NCI-H1694 (cell line): Measurements from ENCODE around the gene AK2.
"Not testable (repeated sequence)": the region's sequence is repeated elsewhere in the genome, so short reads cannot be mapped to it uniquely, and the experiment has no call there.

ENCODE experiments used
- DNase-seq: peaks from one replicate; lab custom pipeline; 2025; lab: John Stamatoyannopoulos, UW

Gene AK2

DNA sequence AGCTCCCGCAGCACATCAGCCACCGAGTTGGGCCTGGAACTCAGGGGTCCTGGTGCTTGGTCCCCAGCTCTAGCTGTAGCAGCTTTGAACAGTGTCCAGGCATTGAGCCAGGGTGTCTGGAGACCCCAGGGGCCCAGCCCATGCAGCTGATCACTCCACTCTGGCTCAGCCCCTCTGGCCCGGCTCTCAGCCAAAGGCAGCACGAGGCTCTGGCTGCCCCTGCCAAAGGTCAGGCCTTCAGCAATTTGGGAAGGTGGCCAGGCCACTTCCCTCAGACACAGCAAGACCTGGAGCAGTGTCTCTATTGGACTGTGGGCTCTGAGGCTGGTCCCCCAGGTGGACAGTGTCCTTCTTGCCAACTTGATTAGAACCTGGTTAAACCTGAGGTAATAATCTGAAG, 37.7 kb downstream of the AK2 start:
- DNase-seq = no peak

DNA sequence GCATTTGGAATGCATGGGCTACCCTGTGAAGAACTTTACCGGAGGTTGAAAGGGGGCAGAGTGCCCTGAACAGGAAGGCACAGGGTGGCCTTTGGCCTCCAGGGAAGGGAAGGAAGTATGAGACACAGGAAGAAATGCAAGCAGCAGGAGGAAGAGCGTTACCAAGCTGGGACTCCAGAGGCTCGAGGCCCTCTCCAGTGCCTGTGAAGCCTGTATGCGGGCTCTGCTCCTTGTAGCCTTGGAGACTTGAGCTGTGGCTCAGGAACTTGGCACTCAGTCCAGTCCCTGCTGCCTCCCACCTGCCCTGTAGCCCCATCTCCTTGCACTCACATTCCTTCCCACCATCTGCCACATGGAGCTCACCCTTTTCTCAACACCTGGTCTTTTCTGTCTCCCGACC, 38.6 kb downstream of the AK2 start:
- no peak for DNase-seq

DNA sequence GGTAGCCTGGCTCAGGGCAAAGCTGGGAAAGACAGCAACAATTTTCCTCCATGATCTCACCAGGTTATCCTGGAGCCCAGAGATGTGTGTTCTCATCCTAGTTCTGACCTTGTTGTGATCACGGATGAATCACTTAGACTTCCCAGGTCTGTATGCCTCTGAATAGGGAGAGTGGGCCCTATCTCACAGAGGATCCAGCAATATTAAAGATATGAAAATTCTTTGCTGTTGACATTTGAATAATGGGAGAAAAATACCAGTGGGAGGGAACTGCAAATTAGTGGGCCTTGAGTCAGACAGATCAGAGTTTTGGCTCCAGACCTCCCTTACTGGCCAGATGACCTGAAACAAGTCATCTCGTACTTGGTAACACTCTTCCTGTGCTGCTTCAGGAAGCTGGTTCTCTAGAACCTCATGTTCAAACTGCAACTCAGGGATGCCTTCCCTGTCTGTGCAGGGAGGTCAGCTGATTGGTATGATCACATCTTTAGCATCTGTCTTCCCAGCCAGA, 39.2 kb downstream of the AK2 start:
- DNase-seq = no peak

DNA sequence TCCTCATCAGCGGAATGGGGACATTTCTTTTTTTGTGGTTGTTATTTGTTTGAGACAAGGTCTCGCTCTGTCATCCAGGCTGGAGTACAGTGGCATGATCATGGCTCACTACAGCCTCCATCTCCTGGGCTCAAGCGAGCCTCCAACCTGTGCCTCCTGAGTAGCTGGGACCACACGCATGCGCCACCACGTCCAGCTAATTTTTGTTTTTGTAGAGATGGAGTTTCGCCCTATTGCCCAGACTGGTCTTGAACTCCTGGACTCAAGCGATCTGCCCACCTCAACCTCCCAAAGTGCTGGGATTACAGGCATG, 43.4 kb downstream of the AK2 start:
- DNase-seq = not testable (repeated sequence)

DNA sequence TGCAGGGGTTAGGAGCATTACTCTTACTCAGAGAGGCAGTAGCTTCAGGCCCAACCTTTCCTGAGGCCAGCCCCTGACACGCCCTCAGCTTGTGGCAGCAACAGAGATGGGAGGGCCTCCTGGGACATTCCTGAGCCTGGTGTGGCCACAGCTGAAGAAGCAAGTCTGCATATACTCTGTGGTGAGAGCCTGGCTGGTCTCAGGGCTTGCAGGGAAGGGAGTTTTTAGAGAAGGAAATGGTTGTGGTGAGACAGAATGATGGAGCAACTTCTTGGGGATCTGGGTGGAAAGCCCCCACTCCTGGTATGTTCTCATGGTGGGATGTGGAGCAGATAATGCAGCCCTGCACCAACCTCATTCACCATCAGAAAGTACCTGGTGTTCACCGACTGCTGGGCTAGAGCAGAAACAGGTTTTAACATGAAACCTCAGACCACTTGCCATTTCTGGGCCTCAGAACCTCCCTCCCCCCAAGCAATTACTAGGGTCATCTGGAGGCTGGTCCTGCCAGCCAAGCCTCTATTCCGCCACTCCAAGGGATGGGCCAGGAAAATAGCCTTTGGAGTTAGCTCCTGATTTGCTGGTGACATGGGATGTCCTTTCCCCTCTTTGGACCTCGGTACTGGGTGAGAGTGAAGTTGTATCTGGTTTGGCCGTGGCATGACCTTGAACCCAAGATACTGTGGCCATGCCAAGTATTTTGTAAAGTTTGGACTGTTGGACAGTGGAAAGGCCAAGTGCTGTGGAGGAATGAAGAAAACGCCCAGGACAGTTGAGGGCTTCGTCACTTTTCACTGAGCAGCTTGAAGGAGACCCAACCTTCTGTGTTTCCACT, 44.0 kb downstream of the AK2 start:
- no peak for DNase-seq

DNA sequence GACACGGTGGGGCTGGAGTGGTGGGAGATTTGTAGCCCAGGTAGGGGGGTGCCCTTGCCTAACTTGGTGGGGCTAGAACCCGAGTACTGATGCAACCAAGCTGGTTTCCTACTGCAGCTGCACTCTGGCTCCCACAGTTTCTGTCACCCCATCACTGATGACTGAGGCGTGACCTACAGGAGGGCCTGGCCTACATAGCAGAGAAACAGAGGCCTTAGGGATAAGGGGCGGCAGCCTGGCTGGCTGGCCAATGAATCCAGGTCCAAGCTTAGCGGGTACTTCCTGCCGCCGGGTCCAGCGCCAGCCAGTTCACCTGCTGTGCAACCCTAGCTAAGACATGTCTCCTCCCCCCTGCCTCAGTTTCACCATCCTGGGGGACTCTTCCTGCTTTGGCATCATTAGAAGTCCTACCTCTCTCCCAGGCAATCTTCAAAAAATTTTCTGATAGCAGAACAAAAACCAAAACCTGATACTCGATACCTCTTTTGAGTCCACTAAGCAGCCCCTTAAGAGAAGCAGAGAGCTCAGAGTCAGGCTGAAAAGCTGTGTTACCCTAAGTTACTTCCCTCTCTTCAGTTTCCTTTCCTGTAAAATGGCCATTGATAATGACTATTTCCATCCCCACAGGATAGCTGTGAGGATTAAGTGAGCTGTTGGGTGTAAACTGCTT, 44.7 kb downstream of the AK2 start:
- no peak for DNase-seq

DNA sequence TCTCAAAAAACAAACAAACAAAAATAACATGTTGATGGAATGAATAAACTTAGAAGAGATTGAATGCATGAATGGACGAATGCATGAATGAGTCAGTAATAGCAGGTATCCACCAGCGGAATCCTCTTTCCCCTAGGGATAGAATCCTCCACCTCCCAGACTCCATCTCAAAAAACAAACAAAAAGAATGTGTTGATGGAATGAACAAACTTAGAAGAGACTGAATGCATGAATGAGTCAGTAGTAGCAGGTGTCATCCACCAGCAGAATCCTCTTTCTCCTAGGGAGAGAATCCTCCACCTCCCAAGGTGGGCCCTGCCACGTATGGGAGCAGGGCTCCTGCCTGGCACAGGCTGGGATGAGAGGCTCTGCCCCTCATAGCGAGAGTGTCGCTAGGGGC, 45.3 kb downstream of the AK2 start:
- no peak for DNase-seq

DNA sequence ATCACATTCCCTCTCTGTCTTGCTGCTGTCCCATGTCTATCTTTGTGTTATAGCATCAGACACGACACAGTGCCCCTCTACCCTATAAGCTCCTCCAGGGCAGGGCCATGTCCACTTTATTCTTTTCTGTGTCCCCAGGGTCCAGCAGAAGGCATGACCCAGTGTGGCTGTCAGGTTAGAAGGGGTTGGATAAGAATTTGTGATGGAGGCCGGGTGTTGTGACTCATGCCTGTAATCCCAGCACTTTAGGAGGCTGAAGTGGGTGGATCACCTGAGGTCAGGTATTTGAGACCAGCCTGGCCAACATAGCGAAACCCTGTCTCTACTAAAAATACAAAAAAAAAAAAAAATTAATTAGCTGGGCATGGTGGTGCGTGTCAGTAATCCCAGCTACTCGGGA, 45.8 kb downstream of the AK2 start:
- DNase-seq = no peak

DNA sequence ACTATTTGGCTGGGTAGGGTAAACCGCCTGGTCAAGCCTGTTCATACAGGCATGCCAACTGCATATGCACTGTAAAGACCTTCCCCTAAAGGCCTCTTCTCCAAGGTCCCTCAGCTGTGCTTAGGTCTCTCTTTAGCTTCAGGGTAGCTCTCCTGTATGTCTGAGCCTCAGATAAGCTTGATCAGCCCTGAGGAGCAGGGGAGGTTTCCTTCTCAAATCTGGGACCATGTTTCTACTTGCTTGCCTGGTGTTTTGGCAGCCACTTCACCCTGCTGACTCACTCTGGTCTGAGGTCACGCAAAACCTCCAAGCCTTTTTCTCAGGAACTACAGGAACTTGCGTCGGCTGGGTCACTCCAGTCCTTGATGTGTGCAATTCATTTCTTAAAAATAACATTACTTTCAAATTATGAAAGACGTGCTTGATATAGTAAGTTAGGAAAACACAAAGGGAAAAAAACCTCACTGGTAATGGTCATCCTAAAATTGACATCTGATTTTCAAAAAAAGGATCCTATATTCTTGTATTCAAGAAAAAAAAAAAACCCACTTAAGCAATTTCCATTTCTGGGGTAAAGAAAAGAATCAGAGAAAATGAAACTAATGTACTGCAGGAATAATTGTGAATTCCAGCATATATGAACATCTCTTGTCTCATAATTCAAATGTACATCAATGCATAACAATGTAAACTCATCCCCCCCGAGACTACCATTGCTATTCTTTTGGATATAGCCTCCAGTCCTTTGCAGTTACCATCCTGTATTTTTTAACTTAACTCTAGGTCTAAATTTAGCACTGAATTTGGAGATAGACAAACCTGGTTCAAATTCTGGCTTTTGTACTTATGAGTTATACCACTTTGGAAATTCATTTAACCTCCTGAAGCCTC, 47.3 kb downstream of the AK2 start:
- DNase-seq = no peak

DNA sequence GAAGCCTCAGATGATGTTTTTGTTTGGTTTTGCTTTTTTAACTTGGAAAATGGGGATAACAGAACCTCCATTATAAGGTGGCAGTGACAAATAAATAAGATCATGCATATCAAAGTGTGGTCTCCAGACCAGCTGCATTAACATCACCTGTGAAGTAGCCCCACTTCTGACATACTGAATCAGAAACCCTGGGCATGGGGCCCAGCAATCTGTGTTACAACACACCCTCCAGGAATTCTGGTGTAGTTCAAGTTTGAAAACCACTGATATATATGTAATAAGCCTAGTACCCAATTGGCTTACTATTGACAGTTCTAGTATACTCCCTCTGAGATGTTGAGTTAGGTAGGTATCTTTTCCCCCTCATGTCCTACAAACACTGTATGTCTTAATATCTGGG, 48.0 kb downstream of the AK2 start:
- DNase-seq = no peak

DNA sequence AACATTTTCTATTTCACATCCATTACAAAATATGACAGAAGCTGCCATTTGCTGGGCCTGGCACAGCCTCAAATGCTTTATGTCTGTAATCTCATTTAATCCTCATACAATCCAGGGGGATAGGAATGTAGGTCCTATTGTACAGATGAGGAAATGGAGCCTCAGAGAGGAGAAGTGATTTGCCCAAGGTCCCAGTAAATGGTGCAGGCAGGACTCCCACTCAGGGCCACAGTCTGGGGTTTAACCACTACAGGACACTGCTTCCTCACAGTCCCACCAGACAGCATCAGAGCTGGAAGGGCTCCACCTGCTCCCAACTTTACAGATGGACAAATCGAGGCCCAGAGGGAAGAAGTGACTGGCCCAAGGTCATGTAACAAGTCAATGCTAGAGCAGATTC, 51.5 kb downstream of the AK2 start:
- DNase-seq = no peak

DNA sequence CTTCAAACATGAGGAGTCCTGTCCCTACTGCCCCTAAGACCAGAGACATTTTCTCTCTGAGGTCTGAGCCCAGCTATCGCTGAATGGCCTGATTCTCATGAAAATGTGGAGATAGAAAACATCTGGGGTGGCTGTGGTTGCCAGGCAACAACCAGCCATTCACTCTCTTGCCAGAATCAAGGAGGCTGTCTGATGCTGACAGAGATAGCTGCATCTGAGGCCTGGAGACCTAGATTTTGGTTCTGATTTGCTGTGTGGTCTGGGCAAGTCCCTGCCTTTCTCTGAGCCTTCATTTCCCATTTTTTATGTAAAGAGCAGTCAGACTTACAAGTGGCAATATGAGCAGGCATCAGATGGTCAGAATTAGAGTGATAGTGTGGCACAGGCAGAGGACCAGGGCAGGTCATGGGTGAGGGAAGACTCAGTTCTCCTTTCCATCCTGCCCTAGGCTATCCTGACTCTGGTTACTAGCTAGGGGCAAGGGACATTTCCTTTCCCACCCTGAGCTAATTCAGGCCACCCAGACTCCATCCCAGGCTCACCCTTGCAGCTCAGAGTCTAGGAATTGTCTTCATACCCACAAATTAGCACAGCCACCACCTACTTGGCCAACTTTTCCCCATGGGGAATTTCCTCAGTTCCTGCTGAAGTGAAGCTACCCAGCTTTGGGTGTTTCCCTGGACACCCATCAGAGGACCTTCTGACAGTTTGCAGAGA, 52.1 kb downstream of the AK2 start:
- DNase-seq = no peak

DNA sequence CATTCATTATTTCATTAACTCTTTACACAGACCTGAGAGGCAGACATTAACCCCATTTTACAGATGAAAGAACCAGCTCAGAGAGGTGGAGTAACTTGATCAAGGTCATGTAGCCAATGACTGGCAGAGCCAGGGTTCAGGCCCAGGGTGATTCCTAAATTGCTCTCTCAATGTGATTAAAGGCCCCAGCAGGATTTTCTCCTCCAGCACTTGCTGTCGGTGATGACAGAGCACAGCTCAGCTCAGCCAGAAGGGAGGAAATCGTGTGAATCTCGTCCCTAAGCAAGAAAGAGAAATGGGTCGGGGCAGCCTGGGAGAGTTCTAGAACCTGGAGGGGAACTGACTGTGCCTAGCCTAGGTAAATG, 52.6 kb downstream of the AK2 start:
- no peak for DNase-seq

DNA sequence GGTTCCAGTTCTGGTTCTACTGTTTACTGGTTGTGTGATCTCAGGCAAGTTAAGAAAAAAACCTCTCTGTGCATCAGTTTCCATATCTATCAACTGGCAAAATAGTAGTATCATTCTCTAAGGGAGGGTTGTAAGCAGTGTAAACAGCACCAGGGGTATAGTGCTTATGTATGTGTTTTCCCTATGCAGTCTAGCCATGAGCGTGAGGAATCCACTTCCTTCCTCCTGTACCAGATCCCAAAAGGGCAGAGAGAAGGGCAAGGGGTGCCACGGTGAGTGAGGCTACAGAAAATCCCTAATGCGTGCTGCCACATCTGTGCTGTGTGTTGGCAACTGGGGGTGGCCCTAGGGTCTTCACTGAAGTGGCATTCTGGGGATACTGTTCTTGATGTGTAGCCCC, 53.7 kb downstream of the AK2 start:
- no peak for DNase-seq

DNA sequence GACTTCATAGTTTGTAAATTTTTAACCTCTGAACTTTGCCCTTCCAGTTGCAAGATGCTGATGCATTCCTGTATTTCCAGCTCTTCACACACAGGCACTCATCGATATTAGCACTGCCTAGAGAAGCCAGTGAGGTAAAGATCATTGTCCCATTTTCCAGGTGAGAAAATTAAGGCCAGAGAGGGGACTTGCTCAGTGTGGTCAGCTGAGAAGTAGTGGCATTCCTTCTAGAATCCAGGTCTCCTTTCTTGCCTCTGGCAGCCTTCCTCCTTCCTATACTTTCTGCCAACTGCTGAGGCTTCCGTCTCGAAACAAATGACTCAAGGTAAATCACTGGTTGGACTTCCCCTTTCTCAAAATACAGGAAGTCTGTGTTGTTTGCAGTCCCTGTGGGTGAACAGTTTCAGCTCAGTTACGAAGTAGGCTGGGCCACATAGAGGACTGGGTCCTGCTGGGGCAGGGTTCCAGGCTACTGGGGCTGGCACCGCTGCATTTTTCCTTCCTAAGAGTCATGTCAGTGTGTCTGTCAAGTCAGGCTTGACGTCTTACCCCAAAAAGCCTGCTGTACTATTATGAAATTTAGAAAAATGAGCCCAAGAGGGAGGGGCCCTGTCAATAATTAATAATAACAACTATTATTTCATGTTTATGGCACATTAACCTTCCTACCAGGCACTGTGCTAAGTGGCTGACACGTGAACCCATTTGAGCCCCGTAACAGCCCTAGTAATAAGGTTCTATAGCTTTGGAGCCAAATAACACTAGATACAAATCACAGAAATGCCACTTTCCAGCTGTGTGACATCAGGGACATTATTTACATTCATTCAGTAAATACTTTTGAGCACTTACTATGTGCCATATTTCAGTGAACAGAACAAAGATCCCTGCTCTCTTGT, 55.4 kb downstream of the AK2 start:
- no peak for DNase-seq

DNA sequence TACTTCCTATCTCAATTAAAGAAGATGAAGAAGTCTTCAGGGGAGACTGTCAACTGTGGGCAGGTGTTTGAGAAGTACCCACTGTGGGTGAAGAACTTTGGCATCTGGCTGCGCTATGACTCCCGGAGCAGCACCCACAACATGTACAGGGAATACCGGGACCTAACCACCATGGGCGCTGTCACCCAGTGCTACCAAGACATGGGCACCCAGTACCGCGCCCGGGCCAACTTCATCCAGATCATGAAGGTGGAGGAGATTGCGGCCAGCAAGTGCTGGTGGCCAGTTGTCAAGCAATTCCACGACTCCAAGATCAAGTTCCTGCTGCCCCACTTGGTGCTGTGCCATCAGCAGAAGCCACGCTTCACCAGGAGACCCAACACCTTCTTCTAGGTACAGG, 56.6 kb downstream of the AK2 start:
- no peak for DNase-seq

DNA sequence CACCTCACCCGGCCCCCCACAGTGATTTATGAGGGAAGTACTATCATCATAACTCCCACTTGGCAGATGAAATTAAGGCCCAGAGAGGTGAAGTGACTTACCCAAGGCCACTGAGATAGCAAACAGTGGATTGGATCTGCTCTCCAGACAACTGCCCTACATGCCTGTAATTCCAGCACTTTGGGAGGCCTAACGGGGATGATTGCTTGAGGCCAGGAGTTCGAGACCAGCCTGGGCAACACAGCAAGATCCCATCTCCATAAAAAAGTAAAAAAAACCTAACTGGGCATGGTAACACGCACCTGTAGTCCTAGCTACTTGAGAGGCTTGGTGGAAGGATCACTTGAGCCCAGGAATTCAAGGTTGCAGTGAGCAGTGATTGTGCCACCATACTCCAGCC, 57.8 kb downstream of the AK2 start:
- no peak for DNase-seq

DNA sequence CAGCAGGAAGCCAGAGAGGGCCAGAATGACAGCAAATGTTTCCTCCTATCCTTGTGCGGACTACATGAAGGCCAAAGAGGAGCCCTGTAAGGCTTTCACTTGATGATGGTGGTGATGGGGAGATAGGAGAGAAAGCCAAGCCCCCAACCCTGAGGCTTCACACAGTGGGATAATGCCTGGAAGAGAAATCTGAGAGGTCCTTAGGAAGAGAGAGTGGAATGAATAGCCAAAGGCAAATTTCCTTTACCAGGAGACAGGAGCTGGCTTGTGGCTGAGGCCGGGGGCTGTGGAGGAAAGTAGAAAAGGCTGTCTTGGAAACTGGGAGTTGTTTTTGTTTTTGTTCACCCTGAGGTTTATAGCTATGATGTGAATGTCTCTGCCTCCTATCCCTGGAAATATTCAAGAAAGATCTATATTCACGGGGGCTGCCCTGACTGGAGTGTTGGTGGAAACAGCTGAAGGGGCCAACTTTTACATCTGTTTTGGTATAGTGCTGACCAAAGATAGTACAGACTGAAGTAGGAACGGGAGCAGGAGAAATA, 59.1 kb downstream of the AK2 start:
- no peak for DNase-seq

DNA sequence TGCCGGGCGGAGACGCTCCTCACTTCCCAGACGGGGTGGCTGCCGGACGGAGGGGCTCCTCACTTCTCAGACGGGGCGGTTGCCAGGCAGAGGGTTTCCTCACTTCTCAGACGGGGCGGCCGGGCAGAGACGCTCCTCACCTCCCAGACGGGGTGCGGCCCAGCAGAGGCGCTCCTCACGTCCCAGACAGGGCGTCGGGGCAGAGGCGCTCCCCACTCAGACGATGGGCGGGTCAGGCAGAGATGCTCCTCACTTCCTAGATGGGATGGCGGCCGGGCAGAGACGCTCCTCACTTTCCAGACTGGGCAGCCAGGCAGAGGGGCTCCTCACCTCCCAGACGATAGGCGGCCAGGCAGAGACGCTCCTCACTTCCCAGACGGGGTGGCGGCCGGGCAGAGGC, 61.6 kb downstream of the AK2 start:
- DNase-seq = not testable (repeated sequence)

DNA sequence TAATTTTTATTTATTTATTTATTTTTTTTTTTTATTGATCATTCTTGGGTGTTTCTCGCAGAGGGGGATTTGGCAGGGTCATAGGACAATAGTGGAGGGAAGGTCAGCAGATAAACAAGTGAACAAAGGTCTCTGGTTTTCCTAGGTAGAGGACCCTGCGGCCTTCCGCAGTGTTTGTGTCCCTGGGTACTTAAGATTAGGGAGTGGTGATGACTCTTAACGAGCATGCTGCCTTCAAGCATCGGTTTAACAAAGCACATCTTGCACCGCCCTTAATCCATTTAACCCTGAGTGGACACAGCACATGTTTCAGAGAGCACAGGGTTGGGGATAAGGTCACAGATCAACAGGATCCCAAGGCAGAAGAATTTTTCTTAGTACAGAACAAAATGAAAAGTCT, 63.2 kb downstream of the AK2 start:
- DNase-seq = not testable (repeated sequence)
